ENCODE data around the gene RXRA.

RXRA gene

DNA sequence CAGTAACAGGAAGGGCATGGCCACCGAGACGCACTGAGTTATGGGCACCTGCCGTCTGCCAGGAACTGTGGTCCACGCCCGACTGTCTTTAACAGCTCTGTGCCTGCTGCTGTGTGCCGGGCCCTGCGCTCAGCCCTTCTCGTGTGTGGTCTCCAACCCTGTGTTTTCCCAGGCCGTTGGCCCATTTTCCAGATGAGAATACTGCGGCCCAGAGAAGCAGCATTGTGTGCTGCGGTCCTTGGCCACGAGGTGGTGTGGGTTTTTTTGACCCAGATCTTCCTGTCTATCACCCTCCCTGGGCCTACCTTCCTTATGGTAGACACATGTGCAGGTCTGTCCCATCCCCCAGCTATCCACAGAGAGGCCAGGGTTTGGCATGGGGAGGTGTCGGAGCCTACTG, 47.0 kb downstream of the RXRA start:
- Histone ChIP-seq H3K36me3 (no peaks in the 10 kb centered on the region), H3K27ac (peak overlapping the region; percentile 99), H3K9me3 (no peaks in the 10 kb centered on the region), H3K4me1 (ENCODE audit: control insufficient read depth in 1 of 2, insufficient read depth in 1 of 2, low read depth in 1 of 2, low read length in 1 of 2) (peaks cover 96% of the 10 kb centered on the region in 2 experiments), H3K27me3 (no peaks in the 10 kb centered on the region), H3K4me3 (ENCODE audit: low read depth in 1 of 2, low read length in 1 of 2) (peak overlapping the region; percentile 53 to 56)
- TF ChIP-seq, protein P1, sequence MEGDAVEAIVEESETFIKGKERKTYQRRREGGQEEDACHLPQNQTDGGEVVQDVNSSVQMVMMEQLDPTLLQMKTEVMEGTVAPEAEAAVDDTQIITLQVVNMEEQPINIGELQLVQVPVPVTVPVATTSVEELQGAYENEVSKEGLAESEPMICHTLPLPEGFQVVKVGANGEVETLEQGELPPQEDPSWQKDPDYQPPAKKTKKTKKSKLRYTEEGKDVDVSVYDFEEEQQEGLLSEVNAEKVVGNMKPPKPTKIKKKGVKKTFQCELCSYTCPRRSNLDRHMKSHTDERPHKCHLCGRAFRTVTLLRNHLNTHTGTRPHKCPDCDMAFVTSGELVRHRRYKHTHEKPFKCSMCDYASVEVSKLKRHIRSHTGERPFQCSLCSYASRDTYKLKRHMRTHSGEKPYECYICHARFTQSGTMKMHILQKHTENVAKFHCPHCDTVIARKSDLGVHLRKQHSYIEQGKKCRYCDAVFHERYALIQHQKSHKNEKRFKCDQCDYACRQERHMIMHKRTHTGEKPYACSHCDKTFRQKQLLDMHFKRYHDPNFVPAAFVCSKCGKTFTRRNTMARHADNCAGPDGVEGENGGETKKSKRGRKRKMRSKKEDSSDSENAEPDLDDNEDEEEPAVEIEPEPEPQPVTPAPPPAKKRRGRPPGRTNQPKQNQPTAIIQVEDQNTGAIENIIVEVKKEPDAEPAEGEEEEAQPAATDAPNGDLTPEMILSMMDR (IDR thresholded peaks at IDR 0.05) = no peak

DNA sequence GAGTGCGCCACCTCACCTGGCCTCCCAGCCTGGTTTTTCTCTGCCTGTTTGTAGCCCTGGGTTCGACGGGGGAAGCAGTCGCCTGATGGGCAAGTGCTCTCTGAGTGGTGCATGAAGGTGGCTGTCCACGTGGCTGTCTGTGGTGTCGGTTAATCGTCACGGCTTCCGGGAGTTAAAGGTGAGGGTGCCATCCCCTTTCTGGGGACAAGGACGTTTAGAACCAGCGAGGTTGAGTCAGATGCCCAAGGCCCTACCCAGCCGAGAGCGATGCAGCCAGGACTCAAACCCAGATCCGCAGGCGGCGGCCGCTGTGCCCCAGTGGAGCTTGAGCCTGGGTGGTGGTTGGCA, 47.7 kb downstream of the RXRA start:
- Histone ChIP-seq H3K4me3 (ENCODE audit: low read depth in 1 of 2, low read length in 1 of 2) (peak overlapping the region; percentile 53 to 56), H3K27me3 (no peaks in the 10 kb centered on the region), H3K4me1 (ENCODE audit: control insufficient read depth in 1 of 2, insufficient read depth in 1 of 2, low read depth in 1 of 2, low read length in 1 of 2) (peaks cover 97% of the 10 kb centered on the region in 2 experiments), H3K9me3 (no peaks in the 10 kb centered on the region), H3K36me3 (no peaks in the 10 kb centered on the region), H3K27ac (peak overlapping the region; percentile 99)
- TF ChIP-seq, protein P1 (IDR thresholded peaks at IDR 0.05) = no peak

DNA sequence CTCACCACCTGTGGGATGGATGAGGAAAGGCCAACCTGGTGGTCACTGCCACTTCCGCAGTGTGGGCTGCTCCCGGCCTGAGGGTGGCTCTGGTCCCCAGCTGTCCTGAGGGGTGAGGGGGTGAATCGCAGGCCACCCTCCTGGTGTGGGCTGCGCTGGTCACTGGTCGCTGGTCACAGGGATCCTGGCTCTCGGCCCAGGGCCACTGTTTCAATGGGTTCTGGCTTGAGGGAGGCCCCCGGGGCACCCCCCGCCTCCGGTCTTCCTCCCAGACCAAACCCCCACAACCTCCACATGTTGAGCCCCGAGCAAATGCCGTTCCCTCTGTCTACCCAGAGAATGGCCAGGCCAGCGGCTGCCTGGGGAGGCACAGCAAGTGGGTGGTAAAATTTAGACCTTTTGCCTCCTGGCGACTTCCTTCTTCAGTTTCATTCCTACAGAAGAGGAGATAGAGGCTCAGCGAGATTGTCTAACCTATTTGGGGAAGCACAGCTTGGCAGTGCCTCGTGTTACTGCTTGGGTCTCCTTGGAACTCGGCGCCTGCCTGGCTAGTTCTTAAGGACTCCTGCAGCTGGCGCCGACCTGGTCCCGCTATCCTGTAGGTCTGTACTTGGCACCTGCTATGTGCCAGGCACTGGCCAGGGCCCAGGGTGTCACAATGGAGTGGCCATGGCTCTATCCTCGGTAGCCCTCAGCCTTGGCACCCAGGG, 48.2 kb downstream of the RXRA start:
- peak overlapping the region; percentile 99 for H3K27ac ChIP-seq
- peak overlapping the region; percentile 53 to 56 for H3K4me3 ChIP-seq (ENCODE audit: low read depth in 1 of 2, low read length in 1 of 2)
- TF ChIP-seq, protein P1 (IDR thresholded peaks at IDR 0.05) = no peak
- no peaks in the 10 kb centered on the region for H3K27me3 ChIP-seq
- H3K9me3 ChIP-seq = no peaks in the 10 kb centered on the region
- H3K36me3 ChIP-seq = no peaks in the 10 kb centered on the region
- peaks cover 98 to 100% of the 10 kb centered on the region in 2 experiments for H3K4me1 ChIP-seq (ENCODE audit: control insufficient read depth in 1 of 2, insufficient read depth in 1 of 2, low read depth in 1 of 2, low read length in 1 of 2)

DNA sequence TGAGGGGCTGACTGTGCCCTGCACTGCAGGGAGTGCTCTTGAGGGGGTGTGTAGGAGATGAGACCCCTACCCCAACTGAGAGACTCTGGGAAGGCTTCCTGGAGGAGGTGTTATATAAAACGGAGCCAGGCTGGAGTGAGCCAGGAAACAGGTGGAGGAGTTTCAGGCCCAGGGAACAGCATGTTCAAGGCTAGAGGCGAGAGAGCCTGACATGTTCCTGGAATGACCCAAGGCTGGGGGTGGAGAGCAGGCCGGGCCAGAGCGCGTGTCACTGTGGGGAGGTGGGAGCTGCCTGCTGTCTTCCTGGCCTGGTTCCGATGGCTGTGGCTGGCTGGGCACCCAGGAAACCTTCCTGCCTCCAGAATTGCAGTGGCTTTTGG, 48.7 kb downstream of the RXRA start:
- peaks cover 98 to 100% of the 10 kb centered on the region in 2 experiments for H3K4me1 ChIP-seq (ENCODE audit: control insufficient read depth in 1 of 2, insufficient read depth in 1 of 2, low read depth in 1 of 2, low read length in 1 of 2)

DNA sequence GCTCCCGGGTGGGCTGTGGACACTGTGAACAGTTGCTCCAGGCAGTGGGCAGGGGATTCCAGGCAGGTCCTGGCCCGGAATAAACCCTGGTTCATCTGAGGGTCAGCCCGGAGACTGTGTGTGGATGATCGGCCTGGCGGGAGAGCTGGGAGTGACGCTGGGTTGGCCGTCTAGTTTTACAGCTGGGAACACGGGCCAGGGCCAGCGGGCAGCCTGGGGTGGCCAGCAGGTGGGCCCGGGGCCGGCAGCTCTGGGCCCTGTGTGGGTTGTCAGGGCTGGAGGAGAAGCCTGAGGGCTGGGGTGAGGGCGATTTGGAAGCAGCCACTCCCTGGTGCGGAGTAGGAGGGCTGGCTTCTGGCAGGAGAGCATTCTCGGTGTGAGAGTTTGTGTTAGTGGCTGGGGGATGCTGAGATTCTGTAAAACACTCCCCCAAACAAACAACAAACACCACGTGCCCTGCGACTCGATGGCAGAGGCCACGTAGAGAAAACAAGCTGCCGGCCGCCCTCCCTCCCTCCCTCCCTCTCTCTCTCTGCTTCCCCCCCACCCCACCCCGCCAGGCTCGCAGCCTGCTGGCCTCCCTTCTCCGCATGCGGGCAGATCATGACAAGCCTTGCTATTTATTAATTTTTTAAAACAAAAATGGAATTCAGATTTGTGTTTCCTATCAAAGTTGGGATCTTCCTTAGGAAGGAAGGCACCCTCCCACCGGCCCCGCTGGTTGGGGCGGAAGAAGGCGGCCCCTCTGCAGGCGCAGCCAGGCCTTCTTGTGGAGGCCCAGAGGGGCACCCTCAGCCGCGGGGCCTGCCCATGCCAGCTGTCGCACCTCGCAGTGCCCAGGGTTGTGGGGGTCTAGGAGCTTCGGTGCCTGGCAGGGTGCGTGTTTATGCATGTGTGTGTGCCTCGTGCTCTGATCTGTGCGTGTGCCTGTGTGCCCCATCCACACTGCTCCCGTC, 49.5 kb downstream of the RXRA start:
- H3K4me3 ChIP-seq (ENCODE audit: low read depth in 1 of 2, low read length in 1 of 2) = peak overlapping the region; percentile 53 to 56
- H3K27ac ChIP-seq = peak overlapping the region; percentile 99
- peaks cover 98 to 100% of the 10 kb centered on the region in 2 experiments for H3K4me1 ChIP-seq (ENCODE audit: control insufficient read depth in 1 of 2, insufficient read depth in 1 of 2, low read depth in 1 of 2, low read length in 1 of 2)
- TF ChIP-seq, protein P1 (IDR thresholded peaks at IDR 0.05) = no peak
- no peaks in the 10 kb centered on the region for H3K9me3 ChIP-seq
- H3K36me3 ChIP-seq = no peaks in the 10 kb centered on the region
- no peaks in the 10 kb centered on the region for H3K27me3 ChIP-seq

More for the DNA sequence above, 48.7 kb downstream of the RXRA start:
- Histone ChIP-seq H3K27me3 (no peaks in the 10 kb centered on the region), H3K4me3 (ENCODE audit: low read depth in 1 of 2, low read length in 1 of 2) (peak overlapping the region; percentile 53 to 56), H3K9me3 (no peaks in the 10 kb centered on the region), H3K27ac (peak overlapping the region; percentile 99), H3K36me3 (no peaks in the 10 kb centered on the region)
- TF ChIP-seq, protein P1 (IDR thresholded peaks at IDR 0.05) = no peak
